Effector memory CD4-positive, alpha-beta T cell (primary cell): ENCODE data around the gene LRP4.

Experiments used
- DNase-seq, 3 donors: peaks; one replicate each; pipeline ENCODE4 v3.0.0-alpha.2; 2020
- H3K27ac ChIP-seq: 2 replicates; pipeline ENCODE4 v1.7.0; 2013; ENCODE audit warnings: mild to moderate bottlenecking, low read length, moderate library complexity; ENCODE audit not compliant: insufficient read depth, poor library complexity, severe bottlenecking
- H3K27me3 ChIP-seq: replicated peaks from 2 replicates; pipeline ENCODE4 v1.7.0; 2013; ENCODE audit warnings: mild to moderate bottlenecking, low read length; ENCODE audit not compliant: insufficient read depth, control insufficient read depth, poor library complexity, severe bottlenecking
- H3K36me3 ChIP-seq: 2 replicates; pipeline ENCODE4 v1.7.0; 2013; ENCODE audit warnings: mild to moderate bottlenecking, low read length, moderate library complexity; ENCODE audit not compliant: control insufficient read depth, insufficient read depth
- H3K4me1 ChIP-seq: 2 replicates; pipeline ENCODE4 v1.7.0; 2013; ENCODE audit warnings: low read length, mild to moderate bottlenecking; ENCODE audit not compliant: control insufficient read depth, insufficient read depth, poor library complexity, severe bottlenecking
- H3K4me3 ChIP-seq: 2 replicates; pipeline ENCODE4 v1.7.0; 2013; ENCODE audit warnings: low read length, low read depth, mild to moderate bottlenecking; ENCODE audit not compliant: insufficient read depth, poor library complexity, severe bottlenecking
- H3K9me3 ChIP-seq: 2 replicates; pipeline ENCODE4 v1.7.0; 2013; ENCODE audit warnings: mild to moderate bottlenecking, low read length, moderate library complexity; ENCODE audit not compliant: control insufficient read depth

Gene LRP4

GRCh38 chr11:46879056-46879585 is 39.2 kb downstream of the LRP4 start:
- H3K36me3 ChIP-seq: no peaks in the 10 kb centered on the region
- H3K27ac ChIP-seq: no peak overlapping the region
- no peak overlapping the region for H3K4me3 ChIP-seq
- no peaks in the 10 kb centered on the region for H3K27me3 ChIP-seq
- H3K4me1 ChIP-seq: no peaks in the 10 kb centered on the region
- no peaks in the 10 kb centered on the region for H3K9me3 ChIP-seq
- DNase-seq: no peak

DNA sequence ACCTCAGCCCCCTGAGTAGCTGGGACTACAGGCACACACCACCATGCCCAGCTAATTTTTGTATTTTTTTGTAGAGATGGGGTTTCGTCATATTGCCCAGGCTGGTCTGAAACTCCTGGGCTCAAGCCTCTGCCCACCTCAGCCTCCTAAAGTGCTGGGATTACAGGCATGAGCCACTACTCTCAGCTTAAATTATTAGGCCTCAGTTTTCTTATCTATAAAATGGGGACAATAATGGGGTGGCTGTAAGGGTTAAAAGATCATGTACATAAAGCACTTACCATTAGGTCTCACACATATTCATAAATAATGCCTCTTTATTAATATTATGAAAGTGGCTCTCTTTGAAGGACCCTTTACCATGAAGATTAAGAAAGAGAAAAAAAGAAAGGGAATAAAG is 40.8 kb downstream of the LRP4 start:
- no peak for DNase-seq
- Histone ChIP-seq H3K4me1 (no peaks in the 10 kb centered on the region), H3K36me3 (no peaks in the 10 kb centered on the region), H3K27ac (no peak overlapping the region), H3K27me3 (no peaks in the 10 kb centered on the region), H3K4me3 (no peak overlapping the region), H3K9me3 (no peaks in the 10 kb centered on the region)

GRCh38 chr11:46876471-46876870 is 41.9 kb downstream of the LRP4 start:
- no peaks in the 10 kb centered on the region for H3K9me3 ChIP-seq
- H3K4me3 ChIP-seq: no peak overlapping the region
- H3K27me3 ChIP-seq: no peaks in the 10 kb centered on the region
- H3K27ac ChIP-seq: no peak overlapping the region
- no peaks in the 10 kb centered on the region for H3K36me3 ChIP-seq
- DNase-seq: no peak
- H3K4me1 ChIP-seq: no peaks in the 10 kb centered on the region

DNA sequence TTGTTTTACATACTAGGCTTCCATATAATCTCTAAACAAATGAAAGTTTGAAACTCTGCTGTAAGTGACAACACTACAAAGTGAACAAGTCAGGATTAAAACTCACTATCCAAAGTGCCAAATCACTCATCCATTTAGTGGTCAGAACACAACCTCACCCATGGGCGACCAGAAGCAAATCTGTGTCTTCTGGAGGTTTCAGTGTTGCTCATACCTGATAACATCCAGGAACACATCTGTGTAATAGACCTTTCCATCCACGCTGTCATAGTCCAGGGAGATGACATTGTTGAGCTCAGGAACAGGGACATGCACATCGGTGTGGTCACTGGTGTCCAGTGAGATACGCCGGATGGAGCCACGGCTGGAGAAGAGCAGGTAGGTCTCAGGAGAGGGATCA is 43.8 kb downstream of the LRP4 start:
- no peaks in the 10 kb centered on the region for H3K27me3 ChIP-seq
- no peak overlapping the region for H3K27ac ChIP-seq
- no peaks in the 10 kb centered on the region for H3K9me3 ChIP-seq
- H3K36me3 ChIP-seq: no peaks in the 10 kb centered on the region
- H3K4me3 ChIP-seq: no peak overlapping the region
- DNase-seq: no peak
- no peaks in the 10 kb centered on the region for H3K4me1 ChIP-seq

GRCh38 chr11:46868912-46869311 is 49.4 kb downstream of the LRP4 start:
- Histone ChIP-seq H3K4me3 (no peak overlapping the region), H3K9me3 (no peaks in the 10 kb centered on the region), H3K36me3 (no peaks in the 10 kb centered on the region), H3K27me3 (no peaks in the 10 kb centered on the region), H3K4me1 (no peaks in the 10 kb centered on the region), H3K27ac (no peak overlapping the region)
- DNase-seq: no peak

DNA sequence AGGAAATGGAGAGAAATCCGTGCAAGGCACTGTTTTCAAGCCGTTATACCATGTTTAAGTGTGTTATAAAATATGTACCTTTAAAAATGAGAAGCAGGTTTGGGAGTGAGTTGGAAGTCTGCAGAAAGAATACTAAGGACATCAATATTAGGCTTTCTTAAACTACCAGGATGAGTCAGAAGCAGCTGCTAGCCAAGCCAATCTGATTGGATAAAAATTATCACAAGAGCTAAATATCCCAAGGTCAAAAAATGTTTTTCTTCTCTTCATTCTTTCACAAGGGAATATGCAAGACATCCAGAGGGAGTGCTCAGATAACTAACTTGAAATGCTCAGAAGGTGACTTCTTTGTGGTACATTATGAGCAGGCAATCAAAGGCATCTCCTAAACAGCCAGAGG is 53.0 kb downstream of the LRP4 start:
- no peaks in the 10 kb centered on the region for H3K4me1 ChIP-seq
- no peak for DNase-seq
- no peaks in the 10 kb centered on the region for H3K9me3 ChIP-seq
- no peaks in the 10 kb centered on the region for H3K36me3 ChIP-seq
- H3K4me3 ChIP-seq: no peak overlapping the region
- no peaks in the 10 kb centered on the region for H3K27me3 ChIP-seq
- H3K27ac ChIP-seq: no peak overlapping the region

- Histone ChIP-seq H3K27ac (no peak overlapping the region), H3K9me3 (no peaks in the 10 kb centered on the region), H3K4me3 (no peak overlapping the region), H3K27me3 (no peaks in the 10 kb centered on the region), H3K36me3 (no peaks in the 10 kb centered on the region), H3K4me1 (no peaks in the 10 kb centered on the region)
- DNase-seq: no peak
Measured at GRCh38 chr11:46860218-46860617, 58.1 kb downstream of the LRP4 start.

- H3K4me3 ChIP-seq: no peak overlapping the region
- H3K36me3 ChIP-seq: no peaks in the 10 kb centered on the region
- no peaks in the 10 kb centered on the region for H3K27me3 ChIP-seq
- no peak for DNase-seq
- no peaks in the 10 kb centered on the region for H3K4me1 ChIP-seq
- no peak overlapping the region for H3K27ac ChIP-seq
- no peaks in the 10 kb centered on the region for H3K9me3 ChIP-seq
Measured at GRCh38 chr11:46858920-46859546, 59.3 kb downstream of the LRP4 start.

- H3K4me3 ChIP-seq: no peak overlapping the region
- H3K36me3 ChIP-seq: no peaks in the 10 kb centered on the region
- H3K27ac ChIP-seq: no peak overlapping the region
- no peaks in the 10 kb centered on the region for H3K4me1 ChIP-seq
- no peaks in the 10 kb centered on the region for H3K9me3 ChIP-seq
- DNase-seq: no peak
- no peaks in the 10 kb centered on the region for H3K27me3 ChIP-seq
Measured at GRCh38 chr11:46857666-46858065, 60.7 kb downstream of the LRP4 start.

DNA sequence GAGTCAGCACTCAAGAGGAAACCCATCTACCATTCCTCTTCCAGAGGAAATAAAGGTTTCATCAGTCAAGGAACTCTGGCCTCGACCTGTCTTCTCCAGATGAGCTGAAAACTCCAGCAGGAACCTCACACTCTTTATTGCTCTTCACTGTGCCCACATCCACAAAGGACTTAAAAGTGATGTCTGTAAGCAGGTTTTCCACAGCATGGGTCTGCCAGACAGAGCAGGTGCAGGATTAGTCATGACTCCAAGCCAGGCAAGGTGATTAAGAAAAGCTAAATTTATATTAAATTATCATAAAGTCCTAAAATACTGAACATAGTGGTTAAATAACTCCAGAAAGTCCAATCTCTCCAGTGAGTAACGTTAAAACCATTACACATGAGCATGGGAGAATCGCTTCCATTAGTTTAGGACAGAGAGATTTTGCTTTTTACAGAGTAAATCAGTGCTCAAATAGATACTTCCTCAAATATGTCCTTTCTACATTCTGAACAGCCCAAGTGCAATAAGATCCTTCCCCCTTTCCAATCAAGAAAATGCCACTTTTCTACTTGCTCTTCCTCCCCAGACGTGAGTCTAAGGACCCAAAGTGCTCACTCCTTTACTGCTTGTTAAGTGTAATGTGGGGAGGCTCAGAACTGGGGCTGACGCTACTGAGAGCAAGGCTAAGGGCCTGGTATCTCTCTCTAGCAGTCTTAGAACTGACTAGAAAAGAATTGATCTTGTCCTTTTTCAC is 61.6 kb downstream of the LRP4 start:
- H3K36me3 ChIP-seq: no peaks in the 10 kb centered on the region

More for the DNA sequence above, 61.6 kb downstream of the LRP4 start:
- H3K4me3 ChIP-seq: no peak overlapping the region
- no peak overlapping the region for H3K27ac ChIP-seq
- H3K4me1 ChIP-seq: no peaks in the 10 kb centered on the region
- no peak for DNase-seq
- H3K9me3 ChIP-seq: no peaks in the 10 kb centered on the region
- no peaks in the 10 kb centered on the region for H3K27me3 ChIP-seq
